DND-41 (cell line): Measurements from ENCODE around the gene VASP.

Experiments used
- CTCF ChIP-seq: IDR thresholded peaks from 2 replicates; pipeline ENCODE4 v1.5.1; 2012; ENCODE audit warnings: borderline replicate concordance, low read length, moderate library complexity, mild to moderate bottlenecking; ENCODE audit not compliant: poor library complexity, severe bottlenecking; ENCODE audit errors: extremely low read depth
- EZH2 ChIP-seq: IDR thresholded peaks from 3 replicates; pipeline ENCODE4 v1.6.1; 2012; ENCODE audit warnings: borderline replicate concordance, low read depth, mild to moderate bottlenecking, moderate library complexity, low read length, inconsistent platforms; ENCODE audit not compliant: severe bottlenecking

GRCh38 chr19:45526143-45526542 is 18.9 kb downstream of the VASP start:
- no peak for TF ChIP-seq CTCF
- no peak for TF ChIP-seq EZH2
